Measurements from ENCODE around the gene YES1.
"Not testable (repeated sequence)": the region's sequence is repeated elsewhere in the genome, so short reads cannot be mapped to it uniquely, and the experiment has no call there.

The YES1 gene

GRCh38 chr18:730692-731091 lies 81.3 kb downstream of the YES1 start:
- TF ChIP-seq CTCF (conservative IDR thresholded peaks at IDR 0.05): no peak
- no peak overlapping the region for H3K27ac ChIP-seq

DNA sequence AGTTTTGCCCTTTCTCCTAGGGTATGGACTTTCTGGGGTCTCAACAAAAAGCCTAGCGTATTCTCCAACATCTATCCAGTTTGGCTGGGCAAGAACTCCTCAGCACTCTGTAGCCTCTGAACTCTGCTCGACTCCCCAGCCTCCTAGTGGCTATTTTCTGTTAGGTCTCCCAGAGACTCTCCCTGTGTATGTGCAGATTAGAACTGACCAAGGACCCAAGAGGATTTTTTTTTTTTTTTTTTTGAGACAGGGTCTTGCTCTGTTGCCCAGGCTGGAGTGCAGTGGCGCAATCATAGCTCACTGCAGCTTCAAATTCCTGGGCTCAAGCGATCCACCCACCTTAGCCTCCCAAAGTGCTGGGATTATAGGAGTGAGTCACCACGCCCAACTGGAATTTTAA lies 81.9 kb downstream of the YES1 start:
- H3K27ac ChIP-seq: not testable (repeated sequence)

GRCh38 chr18:725646-726045 lies 86.4 kb downstream of the YES1 start:
- no peak for TF ChIP-seq CTCF (conservative IDR thresholded peaks at IDR 0.05)
- no peak overlapping the region for H3K27ac ChIP-seq

DNA sequence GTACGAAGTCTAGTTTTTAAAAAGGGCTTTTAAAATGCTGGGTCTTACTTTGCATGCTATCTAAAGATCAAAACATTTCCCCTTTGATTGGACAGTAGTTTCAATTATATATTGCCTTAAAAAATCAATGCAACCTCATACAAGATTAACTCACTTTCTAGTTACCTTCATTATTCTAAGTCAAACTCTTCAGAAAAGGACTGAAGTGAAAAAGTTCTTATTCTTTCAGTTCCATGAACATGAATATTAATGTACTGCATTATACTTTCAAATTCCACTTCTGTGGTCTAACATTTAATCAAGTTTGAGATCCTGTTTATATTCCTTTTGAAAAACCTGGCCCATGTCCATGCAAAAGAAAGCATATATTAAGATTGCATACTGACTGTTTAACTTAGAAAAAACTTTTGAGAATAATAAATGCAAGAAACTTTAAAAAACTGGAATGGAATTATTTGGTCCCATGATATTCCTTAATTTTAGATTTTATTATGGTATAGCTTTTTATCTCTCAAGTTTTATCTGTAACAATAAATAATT lies 88.4 kb downstream of the YES1 start:
- no peak for TF ChIP-seq CTCF (conservative IDR thresholded peaks at IDR 0.05)
- H3K27ac ChIP-seq: no peak overlapping the region

GRCh38 chr18:717003-717402 lies 95.0 kb downstream of the YES1 start:
- no peak overlapping the region for H3K27ac ChIP-seq
- no peak for TF ChIP-seq CTCF (conservative IDR thresholded peaks at IDR 0.05)

GRCh38 chr18:715626-716025 lies 96.4 kb downstream of the YES1 start:
- TF ChIP-seq CTCF (conservative IDR thresholded peaks at IDR 0.05): no peak
- no peak overlapping the region for H3K27ac ChIP-seq

DNA sequence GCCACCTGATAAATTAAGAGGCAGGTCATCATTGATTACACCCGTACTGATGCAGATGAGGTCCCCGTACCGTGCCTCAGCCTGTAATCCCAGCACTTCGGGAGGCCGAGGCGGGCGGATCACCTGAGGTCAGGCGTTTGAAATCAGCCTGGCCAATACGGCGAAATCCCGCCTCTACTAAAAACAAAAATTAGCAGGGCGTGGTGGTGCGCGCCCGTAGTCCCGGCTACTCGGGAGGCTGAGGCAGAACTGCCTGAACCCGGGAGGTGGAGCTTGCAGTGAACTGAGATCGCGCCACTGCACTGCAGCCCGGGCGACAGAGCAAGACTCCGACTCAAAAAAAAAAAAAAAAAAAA lies 98.9 kb downstream of the YES1 start:
- TF ChIP-seq CTCF (conservative IDR thresholded peaks at IDR 0.05): no peak
- peak overlapping the region; percentile 95 for H3K27ac ChIP-seq

GRCh38 chr18:712401-713134 lies 99.5 kb downstream of the YES1 start, which contains the start of gene ENOSF1:
ENOSF1 (minus strand) TSS chr18:712630; CDS start chr18:712587, 43 bp downstream.
- peak; percentile 96 for TF ChIP-seq CTCF (conservative IDR thresholded peaks at IDR 0.05)
- peak within 1 kb of the TSS; percentile 95 for H3K27ac ChIP-seq

All from VCaP (cell line).